ENCODE measurements around the gene ADCY2. TPM values are rescaled to one million over a fixed set of nuclear protein-coding genes. Genes with fewer than 3 reads are reported as not detected.

Gene ADCY2
- total RNA-seq, 2 experiments from 2014 or later: not detected

- ChIA-PET CTCF (ENCODE audit: unreplicated experiment) (no interaction called here), POLR2A (interaction anchor here (0.7 kb wide), 1 partner anchor 121 kb away, joined by 3 read pairs; no protein-coding TSS in a partner anchor)
- no peak overlapping the region for H2AFZ ChIP-seq (ENCODE audit: low read length)
- H3K4me1 ChIP-seq (ENCODE audit: insufficient read depth, low read length, poor library complexity, severe bottlenecking): no peaks in the 10 kb centered on the region
- no peak for DNase-seq (ENCODE audit: low spot score)
- H3K9me2 ChIP-seq (ENCODE audit: insufficient read depth, low read length): no peaks in the 10 kb centered on the region
- no peaks in the 10 kb centered on the region for H3K9me3 ChIP-seq (ENCODE audit: low read length)
- no TSS peak for BruUV-seq (replicated peaks)
- TF ChIP-seq CTCF (conservative IDR thresholded peaks at IDR 0.05; ENCODE audit: low read length) (no peak), EZH2phosphoT487 (IDR thresholded peaks at IDR 0.05; ENCODE audit: borderline replicate concordance, low read depth, low read length) (no peak)
- no peaks in the 10 kb centered on the region for H3K79me2 ChIP-seq (ENCODE audit: insufficient read depth, low read depth, low read length)
- H4K20me1 ChIP-seq (ENCODE audit: insufficient read depth, low read length): no peaks in the 10 kb centered on the region
- H3K27ac ChIP-seq (ENCODE audit: low read depth, low read length, poor library complexity, severe bottlenecking): no peak overlapping the region
- intact Hi-C loops (cut with micrococcal nuclease; ENCODE audit: unreplicated experiment): no loop called here
- H3K4me3 ChIP-seq (ENCODE audit: low read depth, low read length, poor library complexity, severe bottlenecking): no peak overlapping the region
- H3K36me3 ChIP-seq (ENCODE audit: insufficient read depth, low read length): no peaks in the 10 kb centered on the region
- H3K4me2 ChIP-seq (ENCODE audit: low read length): no peak overlapping the region
Measured at GRCh38 chr5:7690557-7690956, 294.6 kb downstream of the ADCY2 start.

- DNase-seq (ENCODE audit: low spot score): no peak
- Histone ChIP-seq H3K4me3 (ENCODE audit: low read depth, low read length, poor library complexity, severe bottlenecking) (no peak overlapping the region), H3K4me2 (ENCODE audit: low read length) (no peak overlapping the region), H3K36me3 (ENCODE audit: insufficient read depth, low read length) (no peaks in the 10 kb centered on the region), H3K79me2 (ENCODE audit: insufficient read depth, low read depth, low read length) (no peaks in the 10 kb centered on the region), H3K9me3 (ENCODE audit: low read length) (no peaks in the 10 kb centered on the region), H3K4me1 (ENCODE audit: insufficient read depth, low read length, poor library complexity, severe bottlenecking) (no peaks in the 10 kb centered on the region), H3K9me2 (ENCODE audit: insufficient read depth, low read length) (no peaks in the 10 kb centered on the region), H2AFZ (ENCODE audit: low read length) (no peak overlapping the region), H4K20me1 (ENCODE audit: insufficient read depth, low read length) (no peaks in the 10 kb centered on the region), H3K27ac (ENCODE audit: low read depth, low read length, poor library complexity, severe bottlenecking) (no peak overlapping the region)
- ChIA-PET POLR2A (no interaction called here), CTCF (ENCODE audit: unreplicated experiment) (no interaction called here)
- intact Hi-C loops (cut with micrococcal nuclease; ENCODE audit: unreplicated experiment): no loop called here
- TF ChIP-seq CTCF (conservative IDR thresholded peaks at IDR 0.05; ENCODE audit: low read length) (no peak), EZH2phosphoT487 (IDR thresholded peaks at IDR 0.05; ENCODE audit: borderline replicate concordance, low read depth, low read length) (no peak)
- BruUV-seq (replicated peaks): no TSS peak
Measured at GRCh38 chr5:7705261-7705660, 309.3 kb downstream of the ADCY2 start.

GRCh38 chr5:7705736-7706135 is 309.8 kb downstream of the ADCY2 start:
- POLR2A ChIA-PET: interaction anchor here (0.6 kb wide), 1 partner anchor 179 kb away, joined by 3 read pairs; no protein-coding TSS in a partner anchor

More at GRCh38 chr5:7705736-7706135, 309.8 kb downstream of the ADCY2 start:
- no peaks in the 10 kb centered on the region for H3K79me2 ChIP-seq (ENCODE audit: insufficient read depth, low read depth, low read length)
- no peaks in the 10 kb centered on the region for H3K4me1 ChIP-seq (ENCODE audit: insufficient read depth, low read length, poor library complexity, severe bottlenecking)
- no peak overlapping the region for H3K4me2 ChIP-seq (ENCODE audit: low read length)
- no peak for DNase-seq (ENCODE audit: low spot score)
- no peak overlapping the region for H2AFZ ChIP-seq (ENCODE audit: low read length)
- no peak overlapping the region for H3K27ac ChIP-seq (ENCODE audit: low read depth, low read length, poor library complexity, severe bottlenecking)
- H3K9me2 ChIP-seq (ENCODE audit: insufficient read depth, low read length): no peaks in the 10 kb centered on the region
- H3K36me3 ChIP-seq (ENCODE audit: insufficient read depth, low read length): no peaks in the 10 kb centered on the region
- no TSS peak for BruUV-seq (replicated peaks)
- CTCF ChIA-PET (ENCODE audit: unreplicated experiment): no interaction called here
- intact Hi-C loops (cut with micrococcal nuclease; ENCODE audit: unreplicated experiment): no loop called here
- TF ChIP-seq EZH2phosphoT487 (IDR thresholded peaks at IDR 0.05; ENCODE audit: borderline replicate concordance, low read depth, low read length) (no peak), CTCF (conservative IDR thresholded peaks at IDR 0.05; ENCODE audit: low read length) (no peak)
- no peak overlapping the region for H3K4me3 ChIP-seq (ENCODE audit: low read depth, low read length, poor library complexity, severe bottlenecking)
- H3K9me3 ChIP-seq (ENCODE audit: low read length): no peaks in the 10 kb centered on the region
- no peaks in the 10 kb centered on the region for H4K20me1 ChIP-seq (ENCODE audit: insufficient read depth, low read length)

Data from OCI-LY7 (cell line).